Measurements from ENCODE around the gene DEPDC5.

The DEPDC5 gene

GRCh38 chr22:31896472-31896871 lies 142.7 kb downstream of the DEPDC5 start:
- H3K27me3 ChIP-seq: no peaks in the 10 kb centered on the region
- intact Hi-C loops (cut with DNase I; ENCODE audit: low total_unique reads): no loop called here

GRCh38 chr22:31897842-31898805 lies 144.3 kb downstream of the DEPDC5 start:
- intact Hi-C loops (cut with DNase I; ENCODE audit: low total_unique reads): no loop called here
- H3K4me3 ChIP-seq: no peak overlapping the region
- no peak for TF ChIP-seq CTCF (IDR thresholded peaks at IDR 0.05)
- H3K27me3 ChIP-seq: no peaks in the 10 kb centered on the region
- no peak for DNase-seq
- H3K27ac ChIP-seq: no peak overlapping the region
- H3K36me3 ChIP-seq: peaks cover 16 to 87% (median 38%) of the 10 kb centered on the region in 3 donors
- H3K4me1 ChIP-seq: no peaks in the 10 kb centered on the region
- H3K9me3 ChIP-seq: no peaks in the 10 kb centered on the region

More at GRCh38 chr22:31896472-31896871, 142.7 kb downstream of the DEPDC5 start:
- Histone ChIP-seq H3K4me1 (no peaks in the 10 kb centered on the region), H3K27ac (no peak overlapping the region), H3K9me3 (no peaks in the 10 kb centered on the region), H3K4me3 (no peak overlapping the region), H3K36me3 (peaks cover 3 to 86% (median 25%) of the 10 kb centered on the region in 3 donors)
- TF ChIP-seq CTCF (IDR thresholded peaks at IDR 0.05): no peak
- no peak for DNase-seq

GRCh38 chr22:31898926-31899325 lies 145.1 kb downstream of the DEPDC5 start:
- TF ChIP-seq CTCF (IDR thresholded peaks at IDR 0.05): no peak
- Histone ChIP-seq H3K27me3 (no peaks in the 10 kb centered on the region), H3K27ac (no peak overlapping the region), H3K4me3 (no peak overlapping the region), H3K4me1 (no peaks in the 10 kb centered on the region), H3K36me3 (peaks cover 16 to 84% (median 36%) of the 10 kb centered on the region in 3 donors), H3K9me3 (no peaks in the 10 kb centered on the region)
- intact Hi-C loops (cut with DNase I; ENCODE audit: low total_unique reads): no loop called here
- no peak for DNase-seq

- Histone ChIP-seq H3K9me3 (no peaks in the 10 kb centered on the region), H3K27me3 (no peaks in the 10 kb centered on the region), H3K36me3 (peaks cover 16 to 84% (median 42%) of the 10 kb centered on the region in 3 donors), H3K27ac (no peak overlapping the region), H3K4me1 (no peaks in the 10 kb centered on the region), H3K4me3 (no peak overlapping the region)
- intact Hi-C loops (cut with DNase I; ENCODE audit: low total_unique reads): no loop called here
- no peak for TF ChIP-seq CTCF (IDR thresholded peaks at IDR 0.05)
- no peak for DNase-seq
These were observed 145.8 kb downstream of the DEPDC5 start for GRCh38 chr22:31899669-31900068.

- Histone ChIP-seq H3K27ac (no peak overlapping the region), H3K36me3 (peaks cover 28 to 88% (median 59%) of the 10 kb centered on the region in 3 donors), H3K9me3 (no peaks in the 10 kb centered on the region), H3K4me1 (no peaks in the 10 kb centered on the region), H3K27me3 (no peaks in the 10 kb centered on the region), H3K4me3 (no peak overlapping the region)
- no peak for DNase-seq
- no peak for TF ChIP-seq CTCF (IDR thresholded peaks at IDR 0.05)
- intact Hi-C loops (cut with DNase I; ENCODE audit: low total_unique reads): no loop called here
These were observed 147.7 kb downstream of the DEPDC5 start for GRCh38 chr22:31901388-31902137.

All from tibial artery (tissue), 4 donors.